SK-MEL-5 (cell line): ENCODE data around the gene XRCC5. TPM values are rescaled to one million over a fixed set of nuclear protein-coding genes. Genes with fewer than 3 reads are reported as not detected.

Experiments used
- DNase-seq: peaks from one replicate; pipeline ENCODE4 v3.0.0-alpha.2; 2016; ENCODE audit warnings: low read depth, low spot score
- in situ Hi-C: cut with HindIII; loops from 2 replicates; pipeline ENCODE4 v1.10.0; 2016; ENCODE audit warnings: low sequenced_read_pairs, high pct_unique_total_duplicates, low pct_unique_long_range_greater_than_20kb
- total RNA-seq: library from RNA; depleted of rRNA; stranded (reverse); fragments of >200 nt; shearing (Covaris generic); gene quantifications from 2 replicates; pipeline ENCODE4 v1.2.3, GENCODE V29; 2014

Gene XRCC5
- total RNA-seq, 1 experiment from 2014 or later, result 381 TPM

GRCh38 chr2:216111122-216111521 lies 2.0 kb downstream of the XRCC5 start:
- no peak for DNase-seq
- in situ Hi-C loops, result no loop called here

GRCh38 chr2:216112926-216113325 lies 3.8 kb downstream of the XRCC5 start:
- no peak for DNase-seq
- in situ Hi-C loops, result no loop called here

GRCh38 chr2:216113572-216113971 lies 4.4 kb downstream of the XRCC5 start:
- no peak for DNase-seq

GRCh38 chr2:216114382-216114713 lies 5.2 kb downstream of the XRCC5 start:
- no peak for DNase-seq
- in situ Hi-C loops, result no loop called here

More at GRCh38 chr2:216113572-216113971, 4.4 kb downstream of the XRCC5 start:
- in situ Hi-C loops, result no loop called here

GRCh38 chr2:216114714-216115531 lies 5.8 kb downstream of the XRCC5 start:
- DNase-seq, result peak; percentile 99
- in situ Hi-C loops, result no loop called here

GRCh38 chr2:216116418-216116817 lies 7.3 kb downstream of the XRCC5 start:
- no peak for DNase-seq
- in situ Hi-C loops, result no loop called here

- in situ Hi-C loops, result no loop called here
- DNase-seq, result no peak
These were observed 8.6 kb downstream of the XRCC5 start for GRCh38 chr2:216117561-216118340.

GRCh38 chr2:216118474-216118873 lies 9.3 kb downstream of the XRCC5 start:
- in situ Hi-C loops, result no loop called here

GRCh38 chr2:216119146-216119545 lies 10.0 kb downstream of the XRCC5 start:
- in situ Hi-C loops, result no loop called here
- DNase-seq, result peak; percentile 98

More at GRCh38 chr2:216118474-216118873, 9.3 kb downstream of the XRCC5 start:
- no peak for DNase-seq

- in situ Hi-C loops, result no loop called here
- DNase-seq, result no peak
These were observed 10.8 kb downstream of the XRCC5 start for GRCh38 chr2:216119986-216120385.

GRCh38 chr2:216121255-216121654 lies 12.1 kb downstream of the XRCC5 start:
- in situ Hi-C loops, result no loop called here

GRCh38 chr2:216126943-216127342 lies 17.8 kb downstream of the XRCC5 start:
- in situ Hi-C loops, result no loop called here
- no peak for DNase-seq

More at GRCh38 chr2:216121255-216121654, 12.1 kb downstream of the XRCC5 start:
- no peak for DNase-seq

- no peak for DNase-seq
- in situ Hi-C loops, result no loop called here
These were observed 21.3 kb downstream of the XRCC5 start for GRCh38 chr2:216130346-216130971.

GRCh38 chr2:216131175-216131926 lies 22.2 kb downstream of the XRCC5 start:
- in situ Hi-C loops, result no loop called here
- no peak for DNase-seq

- DNase-seq, result no peak
- in situ Hi-C loops, result no loop called here
These were observed 23.4 kb downstream of the XRCC5 start for GRCh38 chr2:216132585-216132984.

GRCh38 chr2:216133397-216133796 lies 24.2 kb downstream of the XRCC5 start:
- DNase-seq, result no peak
- in situ Hi-C loops, result no loop called here

- DNase-seq, result no peak
- in situ Hi-C loops, result no loop called here
These were observed 25.9 kb downstream of the XRCC5 start for GRCh38 chr2:216134958-216135541.
